ENCODE results near the gene FADS1.

- TF ChIP-seq CTCF (optimal IDR thresholded peaks at IDR 0.05 in 1 of 3, IDR thresholded peaks at IDR 0.05 in 1 of 3, conservative IDR thresholded peaks at IDR 0.05 in 1 of 3; ENCODE audit: extremely low read depth in 1 of 3, insufficient read depth in 2 of 3, low read length in 3 of 3) (no peak), EZH2 (IDR thresholded peaks at IDR 0.05; ENCODE audit: low read length) (no peak)
These were observed 54.0 kb downstream of the FADS1 start for GRCh38 chr11:61762798-61763197.

Data from keratinocyte (primary cell).